ENCODE measurements around the gene IFIT1. TPM values are rescaled to one million over a fixed set of nuclear protein-coding genes. Genes with fewer than 3 reads are reported as not detected.
A peak's percentile ranks its signal among the peaks of the same experiment; 100 is the strongest.

IFIT1 gene
- total and polyA plus RNA-seq, 2 experiments from 2014 or later, result 8.2 to 14.7 TPM

GRCh38 chr10:89368129-89368528 lies 24.3 kb upstream of the IFIT1 start:
- H3K79me2 ChIP-seq, result no peaks in the 10 kb centered on the region
- peak overlapping the region; percentile 39 for H3K27ac ChIP-seq
- H3K9me2 ChIP-seq (replicated peaks; ENCODE audit: insufficient read depth), result no peaks in the 10 kb centered on the region
- H3K9me3 ChIP-seq (ENCODE audit: low read depth), result no peaks in the 10 kb centered on the region
- no peaks in the 10 kb centered on the region for H3K36me3 ChIP-seq (replicated peaks; ENCODE audit: insufficient read depth, low read depth)
- no peaks in the 10 kb centered on the region for H3K27me3 ChIP-seq
- TF ChIP-seq EZH2 (IDR thresholded peaks at IDR 0.05; ENCODE audit: borderline replicate concordance) (no peak), CTCF (IDR thresholded peaks at IDR 0.05; ENCODE audit: poor library complexity) (no peak), EZH2phosphoT487 (IDR thresholded peaks at IDR 0.05; ENCODE audit: low read depth, severe bottlenecking, unreplicated experiment) (no peak)
- no peaks in the 10 kb centered on the region for H4K20me1 ChIP-seq (ENCODE audit: insufficient read depth, poor library complexity, severe bottlenecking)
- WGBS (ENCODE audit: low lambda C conversion rate, missing lambda C conversion rate), result 52% methylated on average over 1 of the region's 1 CpG
- no peak overlapping the region for H3K4me3 ChIP-seq
- H3K4me1 ChIP-seq (ENCODE audit: insufficient read depth), result peaks cover 15% of the 10 kb centered on the region
- no peak overlapping the region for H2AFZ ChIP-seq
- DNase-seq (ENCODE audit: low spot score), result no peak
- H3K4me2 ChIP-seq, result no peak overlapping the region

- Histone ChIP-seq H2AFZ (peak overlapping the region; percentile 16), H4K20me1 (ENCODE audit: insufficient read depth, poor library complexity, severe bottlenecking) (no peaks in the 10 kb centered on the region), H3K4me2 (no peak overlapping the region), H3K9me2 (replicated peaks; ENCODE audit: insufficient read depth) (no peaks in the 10 kb centered on the region), H3K9me3 (ENCODE audit: low read depth) (no peaks in the 10 kb centered on the region), H3K4me1 (ENCODE audit: insufficient read depth) (peaks cover 23% of the 10 kb centered on the region), H3K36me3 (replicated peaks; ENCODE audit: insufficient read depth, low read depth) (no peaks in the 10 kb centered on the region), H3K79me2 (no peaks in the 10 kb centered on the region), H3K4me3 (no peak overlapping the region), H3K27me3 (no peaks in the 10 kb centered on the region), H3K27ac (no peak overlapping the region)
- no peak for TF ChIP-seq EZH2 (IDR thresholded peaks at IDR 0.05; ENCODE audit: borderline replicate concordance)
- TF ChIP-seq CTCF (IDR thresholded peaks at IDR 0.05; ENCODE audit: poor library complexity), result peak; percentile 74
- 75% methylated on average over 5 of the region's 5 CpGs for WGBS (ENCODE audit: low lambda C conversion rate, missing lambda C conversion rate)
- peak; percentile 50 for DNase-seq (ENCODE audit: low spot score)
Measured at GRCh38 chr10:89369156-89370105, 23.0 kb upstream of the IFIT1 start.

GRCh38 chr10:89371079-89371478 lies 21.3 kb upstream of the IFIT1 start:
- no peaks in the 10 kb centered on the region for H4K20me1 ChIP-seq (ENCODE audit: insufficient read depth, poor library complexity, severe bottlenecking)
- no peak overlapping the region for H3K4me2 ChIP-seq
- H3K79me2 ChIP-seq, result no peaks in the 10 kb centered on the region
- H3K27ac ChIP-seq, result no peak overlapping the region
- H3K36me3 ChIP-seq (replicated peaks; ENCODE audit: insufficient read depth, low read depth), result no peaks in the 10 kb centered on the region
- H3K9me2 ChIP-seq (replicated peaks; ENCODE audit: insufficient read depth), result no peaks in the 10 kb centered on the region
- no peak for DNase-seq (ENCODE audit: low spot score)
- H3K4me3 ChIP-seq, result no peak overlapping the region
- H3K9me3 ChIP-seq (ENCODE audit: low read depth), result no peaks in the 10 kb centered on the region
- H2AFZ ChIP-seq, result no peak overlapping the region
- no peak for TF ChIP-seq EZH2 (IDR thresholded peaks at IDR 0.05; ENCODE audit: borderline replicate concordance)
- TF ChIP-seq CTCF (IDR thresholded peaks at IDR 0.05; ENCODE audit: poor library complexity), result no peak
- no peak for TF ChIP-seq EZH2phosphoT487 (IDR thresholded peaks at IDR 0.05; ENCODE audit: low read depth, severe bottlenecking, unreplicated experiment)
- no peaks in the 10 kb centered on the region for H3K27me3 ChIP-seq
- H3K4me1 ChIP-seq (ENCODE audit: insufficient read depth), result peaks cover 35% of the 10 kb centered on the region

All from hepatocyte (in vitro differentiated cells).